Colon (tissue), 2 donors: ENCODE results near the gene EPHA6.
"Not testable (repeated sequence)": the region's sequence is repeated elsewhere in the genome, so short reads cannot be mapped to it uniquely, and the experiment has no call there.

Source experiments
- FAIRE-seq: peaks from 2 replicates; lab custom pipeline; 2012; peaks lifted over from hg19 to GRCh38; lab: Jason Lieb, UNC
- donor health status: control.
- donor health status: control.

EPHA6 gene

DNA sequence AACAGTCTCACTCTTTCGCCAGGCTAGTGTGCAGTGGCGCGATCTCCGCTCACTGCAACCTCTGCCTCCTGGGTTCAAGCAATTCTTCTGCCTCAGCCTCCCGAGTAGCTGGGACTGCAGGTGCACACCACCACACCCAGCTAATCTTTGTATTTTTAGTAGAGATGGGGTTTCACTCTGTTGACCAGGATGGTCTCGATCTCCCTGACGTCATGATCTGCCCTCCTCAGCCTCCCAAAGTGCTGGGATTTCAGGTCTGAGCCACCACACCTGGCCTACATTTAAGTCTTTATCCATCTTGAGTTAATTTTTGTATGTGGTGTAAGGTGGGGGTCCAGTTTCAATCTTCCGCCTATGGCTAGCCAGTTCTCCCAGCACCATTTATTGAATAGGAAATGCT, 211.2 kb downstream of the EPHA6 start:
- FAIRE-seq: not testable (repeated sequence)

DNA sequence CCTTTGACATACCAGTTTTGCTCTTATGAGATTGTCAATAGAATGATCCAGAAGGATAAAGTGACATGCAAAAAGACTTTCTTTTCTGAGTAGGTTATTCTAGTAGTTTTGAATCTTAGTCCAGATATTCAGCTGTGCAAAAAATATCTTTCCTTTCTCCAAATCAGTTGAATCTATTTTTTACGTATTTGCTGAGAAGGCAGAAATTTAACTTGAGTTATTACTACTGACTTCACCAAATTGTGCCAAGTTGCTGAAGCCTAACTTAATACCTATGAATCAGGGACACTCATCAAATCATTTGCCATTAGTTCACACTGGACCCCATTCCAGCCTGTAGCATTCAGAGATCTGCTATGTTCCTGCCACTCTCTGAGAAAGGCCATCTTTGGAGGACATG, 215.6 kb downstream of the EPHA6 start:
- FAIRE-seq: no peak

DNA sequence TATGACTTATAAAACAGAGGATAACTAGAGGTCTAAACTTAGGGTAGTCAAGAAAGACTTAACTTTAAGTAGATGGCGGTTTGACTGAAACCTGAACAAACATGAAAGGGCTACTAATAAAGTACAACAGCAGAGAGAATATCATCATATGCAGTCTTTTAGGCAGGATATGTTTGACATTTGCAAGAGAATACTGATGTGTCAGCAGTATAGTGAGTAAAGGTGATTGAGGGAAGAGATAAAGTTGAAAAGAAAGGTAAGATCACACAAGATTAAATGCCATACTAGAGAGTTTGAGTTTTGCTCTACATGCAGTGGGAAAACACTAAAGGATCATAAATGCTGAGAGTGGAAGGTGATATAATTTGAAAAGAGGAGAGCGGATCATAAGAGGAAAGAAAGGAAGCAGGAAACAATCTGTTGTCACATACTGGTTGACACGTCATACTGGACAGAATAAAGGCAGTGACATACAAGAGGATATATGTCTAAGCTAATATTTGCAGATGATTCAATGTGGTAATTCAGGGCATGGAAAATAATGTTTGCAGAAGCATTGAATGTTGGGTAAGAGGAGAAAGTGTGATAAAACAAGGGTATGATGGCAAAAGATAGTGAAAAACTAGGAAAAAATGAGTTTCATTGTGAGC, 223.0 kb downstream of the EPHA6 start:
- FAIRE-seq: no peak

DNA sequence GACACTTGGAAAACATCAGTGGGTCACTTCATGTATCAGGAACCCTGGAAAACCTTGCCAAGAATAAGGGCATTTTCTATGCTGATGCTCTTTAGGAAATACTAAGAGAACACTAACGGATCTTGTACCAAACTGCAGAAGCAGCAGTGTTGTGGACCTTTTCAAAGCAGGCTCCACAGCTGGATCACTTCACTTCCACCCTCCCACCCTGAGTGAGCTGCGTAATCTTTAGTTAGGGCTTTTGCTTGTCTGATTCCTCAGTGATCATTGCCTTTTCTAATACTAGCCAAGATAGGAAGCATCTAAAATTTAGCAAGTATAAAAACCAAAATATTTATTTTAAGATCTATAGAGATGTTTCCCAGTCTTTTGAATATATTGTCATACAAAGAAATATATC, 229.0 kb downstream of the EPHA6 start:
- no peak for FAIRE-seq

- no peak for FAIRE-seq
These were observed 243.0 kb downstream of the EPHA6 start for GRCh38 chr3:97057365-97057764.

- FAIRE-seq: no peak
These were observed 244.8 kb downstream of the EPHA6 start for GRCh38 chr3:97059168-97059567.

- FAIRE-seq: no peak
These were observed 252.1 kb downstream of the EPHA6 start for GRCh38 chr3:97066531-97066930.

GRCh38 chr3:97070302-97070701, 255.9 kb downstream of the EPHA6 start:
- no peak for FAIRE-seq

GRCh38 chr3:97074546-97074945, 260.2 kb downstream of the EPHA6 start:
- no peak for FAIRE-seq

- no peak for FAIRE-seq
These were observed 262.3 kb downstream of the EPHA6 start for GRCh38 chr3:97076673-97077072.

DNA sequence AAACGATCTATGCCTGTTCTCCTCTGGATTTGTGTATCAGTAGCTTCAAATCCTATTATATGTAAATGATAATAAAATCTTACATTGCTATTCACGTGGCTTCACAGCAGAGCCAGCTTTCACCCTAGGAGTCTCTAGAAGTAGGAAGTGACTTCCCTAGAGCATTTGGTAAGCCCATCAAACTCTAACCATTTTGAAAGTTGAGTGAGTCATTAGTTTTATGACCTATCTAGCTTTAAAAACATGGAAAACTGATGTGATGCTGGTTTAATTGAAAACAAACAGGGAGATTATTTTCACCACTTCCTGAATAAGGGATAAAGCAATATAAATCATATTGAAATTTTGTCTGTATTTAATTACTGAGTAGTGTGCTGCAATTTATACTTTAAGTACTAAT, 275.2 kb downstream of the EPHA6 start:
- no peak for FAIRE-seq

- no peak for FAIRE-seq
These were observed 288.2 kb downstream of the EPHA6 start for GRCh38 chr3:97102641-97103040.

- FAIRE-seq: no peak
These were observed 291.7 kb downstream of the EPHA6 start for GRCh38 chr3:97105989-97106651.

DNA sequence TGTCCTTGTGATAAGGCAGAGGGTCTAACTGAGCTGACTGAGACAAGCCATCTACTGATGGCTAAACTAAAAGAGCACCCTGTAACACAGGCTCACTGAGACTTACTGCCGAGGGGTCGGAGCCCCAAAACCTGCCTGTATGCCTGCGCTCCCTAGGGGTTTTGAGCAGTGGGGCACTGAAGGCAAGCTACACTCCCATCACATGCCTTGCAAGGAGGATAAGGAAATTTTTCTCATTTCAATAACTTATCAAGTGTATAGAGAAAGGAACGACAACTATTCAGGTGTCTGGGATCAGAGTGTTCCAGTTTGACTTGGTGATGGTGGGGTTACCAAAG, 292.2 kb downstream of the EPHA6 start:
- FAIRE-seq: no peak

DNA sequence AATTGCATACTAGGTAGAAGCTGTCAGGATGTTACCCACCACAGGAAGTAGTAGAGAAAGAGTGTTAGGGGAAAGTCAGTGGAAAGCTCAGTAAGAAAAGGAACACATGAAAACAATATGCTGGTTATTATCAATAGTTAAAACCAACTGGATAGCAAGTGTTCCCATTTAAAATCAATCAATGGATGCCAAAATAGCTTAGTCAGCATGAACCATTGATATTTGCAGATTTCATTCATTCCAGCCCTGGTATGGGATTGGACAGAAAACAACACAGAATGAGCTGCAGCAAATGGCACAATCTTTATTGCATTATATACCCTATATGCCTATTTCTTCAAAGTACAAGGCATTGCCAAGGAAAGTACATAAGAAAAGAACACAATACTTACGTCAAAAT, 293.7 kb downstream of the EPHA6 start:
- FAIRE-seq: no peak

DNA sequence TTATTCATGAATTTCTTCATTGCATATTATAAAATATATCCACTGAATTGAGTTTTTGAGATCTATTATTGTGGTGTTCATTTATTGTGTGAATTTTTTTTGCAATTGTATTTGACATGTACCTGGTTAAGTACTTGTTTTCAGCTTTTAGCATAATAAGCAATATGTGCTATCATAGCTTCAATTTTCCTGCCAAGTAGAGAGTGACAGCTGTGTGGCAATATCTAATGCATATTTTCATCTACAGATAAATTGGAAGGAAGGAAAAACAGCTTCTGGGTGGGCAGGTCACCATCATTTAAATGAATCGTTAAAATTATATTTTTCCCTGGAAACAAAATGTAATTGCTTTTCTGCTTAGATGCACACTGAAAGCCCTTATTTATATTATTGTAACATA, 296.9 kb downstream of the EPHA6 start:
- FAIRE-seq: no peak

- no peak for FAIRE-seq
These were observed 307.0 kb downstream of the EPHA6 start for GRCh38 chr3:97121386-97121785.

DNA sequence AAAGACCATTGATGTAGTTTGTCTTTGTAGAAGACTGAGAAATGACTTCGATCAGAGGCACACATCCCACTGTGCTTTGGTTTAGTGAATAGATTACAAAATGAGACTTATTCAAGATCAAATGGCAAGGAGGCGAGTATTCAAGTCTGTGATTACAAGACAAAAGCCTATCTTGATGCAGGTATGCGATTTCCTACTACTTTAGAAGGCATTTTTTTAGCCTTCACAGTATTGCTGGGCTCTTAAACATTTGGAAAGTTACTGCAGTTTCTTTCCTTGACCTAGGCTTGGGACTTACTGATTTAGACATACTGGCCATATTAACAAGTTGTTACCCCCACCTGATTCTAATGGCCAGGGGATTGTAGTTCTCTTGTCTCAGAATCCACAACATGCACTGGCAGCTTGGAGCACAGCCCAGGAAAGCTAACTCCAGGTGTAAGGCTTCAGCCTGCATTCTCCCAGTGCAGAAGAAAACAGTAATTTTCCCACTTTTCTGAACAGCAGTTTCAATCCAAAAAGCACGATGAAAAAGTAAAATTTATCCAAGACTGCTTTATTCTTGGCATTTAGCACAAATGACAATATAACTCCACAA, 311.6 kb downstream of the EPHA6 start:
- no peak for FAIRE-seq

GRCh38 chr3:97131476-97131875, 317.1 kb downstream of the EPHA6 start:
- FAIRE-seq: no peak

DNA sequence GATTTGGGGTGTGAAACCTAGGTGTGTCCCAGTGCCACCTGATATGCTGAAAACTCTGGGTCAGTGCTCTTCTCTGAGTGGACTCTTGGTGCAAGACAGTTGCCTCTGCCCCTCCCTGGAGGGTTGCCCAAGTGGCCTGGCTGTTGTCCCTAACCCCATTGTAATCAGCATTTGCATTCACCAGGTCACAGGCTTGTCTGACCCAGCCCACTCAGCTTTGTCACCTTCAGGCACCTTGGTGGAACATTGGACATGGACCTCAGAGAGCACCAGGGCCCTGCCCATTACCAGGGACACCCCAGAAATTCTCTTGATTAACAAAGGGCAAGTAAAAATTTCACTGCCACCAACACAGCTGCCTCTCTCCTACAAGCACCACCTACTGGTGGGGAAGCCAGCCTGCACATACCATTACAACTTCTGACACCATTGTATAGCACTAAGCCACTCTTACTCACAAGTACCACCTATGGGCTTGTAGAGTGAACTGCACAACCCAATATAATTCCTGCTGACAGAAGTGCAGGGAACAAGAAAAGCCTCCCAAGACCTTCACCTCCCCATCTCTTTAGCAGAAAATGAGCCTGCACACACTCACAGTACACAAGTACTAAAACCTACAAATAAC, 324.6 kb downstream of the EPHA6 start:
- no peak for FAIRE-seq

DNA sequence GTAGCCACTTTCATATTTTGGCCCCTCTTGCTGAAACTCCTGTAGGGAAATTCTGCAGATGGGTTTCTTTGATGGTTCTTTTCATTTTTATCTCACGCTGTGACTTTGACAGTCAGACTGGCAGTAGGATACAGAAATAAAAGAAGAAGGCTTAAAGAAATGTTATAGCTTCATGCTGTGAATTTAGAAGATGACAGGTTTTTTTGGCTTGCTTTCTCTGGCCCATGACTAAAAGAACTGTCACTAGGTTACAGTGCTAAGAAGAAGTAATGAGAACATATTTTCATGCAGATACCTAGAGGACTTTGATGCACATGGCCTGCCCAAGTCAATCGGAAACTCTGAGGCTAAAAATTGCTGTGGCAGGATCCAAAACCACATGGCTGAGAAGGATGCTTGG, 334.5 kb downstream of the EPHA6 start:
- no peak for FAIRE-seq

DNA sequence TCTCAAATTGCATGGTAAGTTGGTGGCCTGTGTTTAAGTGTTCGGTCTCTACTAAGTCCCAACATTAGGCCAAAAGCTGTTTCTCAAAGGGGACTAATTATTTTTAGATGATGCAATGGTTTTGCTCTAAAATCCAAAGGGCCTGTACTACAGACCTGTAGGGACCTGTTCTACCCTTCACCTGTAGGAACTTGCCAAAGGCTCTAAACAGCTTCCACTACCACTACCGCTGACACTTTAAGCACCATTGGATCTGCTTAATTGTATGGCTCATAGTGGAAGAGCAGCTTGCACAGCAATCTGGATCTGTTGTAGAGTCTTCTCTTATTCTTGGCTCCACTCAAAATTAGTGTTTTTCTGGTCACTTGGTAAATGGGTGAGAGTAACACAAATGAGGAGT, 346.8 kb downstream of the EPHA6 start:
- FAIRE-seq: no peak

DNA sequence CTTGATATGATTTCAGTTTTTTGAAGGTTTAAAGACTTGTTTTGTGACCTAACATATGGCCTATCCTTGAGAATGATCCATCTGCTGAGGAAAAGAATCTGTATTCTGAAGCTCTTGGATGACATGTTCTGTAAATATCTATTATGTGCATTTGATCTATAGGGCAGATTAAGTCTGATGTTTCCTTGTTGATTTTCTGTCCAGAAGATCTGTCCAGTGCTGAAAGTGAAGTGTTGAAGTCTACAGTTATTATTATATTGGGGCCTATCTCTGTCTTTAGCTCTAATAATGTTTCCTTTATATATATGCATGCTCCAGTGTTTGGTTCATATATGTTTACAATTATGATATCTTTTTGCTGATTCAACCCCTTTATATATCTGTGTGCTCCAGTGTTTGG, 362.8 kb downstream of the EPHA6 start:
- FAIRE-seq: no peak

GRCh38 chr3:97181704-97182103, 367.3 kb downstream of the EPHA6 start:
- FAIRE-seq: no peak
